GM18498 (cell line): ENCODE data around the gene RP9.
A peak's percentile ranks its signal among the peaks of the same experiment; 100 is the strongest.

ENCODE experiments used
- ATAC-seq: cut with Tn5 transposase; IDR thresholded peaks from one replicate; pipeline ENCODE4 v1.9.1; 2021; ENCODE audit warnings: mild to moderate bottlenecking, moderate library complexity; ENCODE audit not compliant: unreplicated experiment

RP9 gene

GRCh38 chr7:33109005-33109757 is at the start of gene RP9:
RP9 (minus strand) TSS chr7:33109404; CDS start chr7:33109372, 32 bp downstream.
- ATAC-seq = peak; percentile 91

GRCh38 chr7:33157781-33158180 is 48.6 kb upstream of the RP9 start:
- ATAC-seq = no peak

GRCh38 chr7:33157311-33157710 is 48.1 kb upstream of the RP9 start:
- ATAC-seq = no peak

GRCh38 chr7:33156441-33156840 is 47.2 kb upstream of the RP9 start:
- ATAC-seq = no peak

- no peak for ATAC-seq
These were observed 46.6 kb upstream of the RP9 start for GRCh38 chr7:33155811-33156210.

- ATAC-seq = no peak
These were observed 42.9 kb upstream of the RP9 start for GRCh38 chr7:33152087-33152486.

- ATAC-seq = no peak
These were observed 36.0 kb upstream of the RP9 start for GRCh38 chr7:33145156-33145555.

- ATAC-seq = peak; percentile 77
These were observed 35.0 kb upstream of the RP9 start for GRCh38 chr7:33143996-33144718.

GRCh38 chr7:33142585-33142984 is 33.4 kb upstream of the RP9 start:
- no peak for ATAC-seq

- no peak for ATAC-seq
These were observed 27.9 kb upstream of the RP9 start for GRCh38 chr7:33137103-33137502.

- no peak for ATAC-seq
These were observed 21.0 kb upstream of the RP9 start for GRCh38 chr7:33130184-33130583.

GRCh38 chr7:33129806-33130153 is 20.6 kb upstream of the RP9 start:
- ATAC-seq = no peak

- peak; percentile 100 for ATAC-seq
These were observed 20.0 kb upstream of the RP9 start, which contains the start of gene BBS9 for GRCh38 chr7:33128990-33129805. BBS9 (plus strand) TSS chr7:33129564; CDS start chr7:33146253, 16,689 bp downstream.

- ATAC-seq = no peak
These were observed 19.4 kb upstream of the RP9 start for GRCh38 chr7:33128631-33128989.

- no peak for ATAC-seq
These were observed 17.9 kb upstream of the RP9 start for GRCh38 chr7:33127085-33127484.

- ATAC-seq = no peak
These were observed 9.2 kb upstream of the RP9 start for GRCh38 chr7:33118383-33118782.

- no peak for ATAC-seq
These were observed 5.8 kb upstream of the RP9 start for GRCh38 chr7:33114976-33115375.

- no peak for ATAC-seq
These were observed 2.4 kb upstream of the RP9 start for GRCh38 chr7:33111614-33112013.

GRCh38 chr7:33109758-33110238 is 594 bp upstream of the RP9 start:
- ATAC-seq = no peak

- peak; percentile 17 for ATAC-seq
These were observed 625 bp downstream of the RP9 start for GRCh38 chr7:33108554-33109004.
